SKM-1 treated with dmso at 0.1 percent for 144 hours (cell line): Measurements from ENCODE around the gene LINGO3.
"Not testable (repeated sequence)": the region's sequence is repeated elsewhere in the genome, so short reads cannot be mapped to it uniquely, and the experiment has no call there.

Experiments used
- DNase-seq: peaks from one replicate; lab custom pipeline; 2025; ENCODE audit not compliant: unreplicated experiment; lab: John Stamatoyannopoulos, UW

Gene LINGO3, protein sequence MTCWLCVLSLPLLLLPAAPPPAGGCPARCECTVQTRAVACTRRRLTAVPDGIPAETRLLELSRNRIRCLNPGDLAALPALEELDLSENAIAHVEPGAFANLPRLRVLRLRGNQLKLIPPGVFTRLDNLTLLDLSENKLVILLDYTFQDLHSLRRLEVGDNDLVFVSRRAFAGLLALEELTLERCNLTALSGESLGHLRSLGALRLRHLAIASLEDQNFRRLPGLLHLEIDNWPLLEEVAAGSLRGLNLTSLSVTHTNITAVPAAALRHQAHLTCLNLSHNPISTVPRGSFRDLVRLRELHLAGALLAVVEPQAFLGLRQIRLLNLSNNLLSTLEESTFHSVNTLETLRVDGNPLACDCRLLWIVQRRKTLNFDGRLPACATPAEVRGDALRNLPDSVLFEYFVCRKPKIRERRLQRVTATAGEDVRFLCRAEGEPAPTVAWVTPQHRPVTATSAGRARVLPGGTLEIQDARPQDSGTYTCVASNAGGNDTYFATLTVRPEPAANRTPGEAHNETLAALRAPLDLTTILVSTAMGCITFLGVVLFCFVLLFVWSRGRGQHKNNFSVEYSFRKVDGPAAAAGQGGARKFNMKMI

DNA sequence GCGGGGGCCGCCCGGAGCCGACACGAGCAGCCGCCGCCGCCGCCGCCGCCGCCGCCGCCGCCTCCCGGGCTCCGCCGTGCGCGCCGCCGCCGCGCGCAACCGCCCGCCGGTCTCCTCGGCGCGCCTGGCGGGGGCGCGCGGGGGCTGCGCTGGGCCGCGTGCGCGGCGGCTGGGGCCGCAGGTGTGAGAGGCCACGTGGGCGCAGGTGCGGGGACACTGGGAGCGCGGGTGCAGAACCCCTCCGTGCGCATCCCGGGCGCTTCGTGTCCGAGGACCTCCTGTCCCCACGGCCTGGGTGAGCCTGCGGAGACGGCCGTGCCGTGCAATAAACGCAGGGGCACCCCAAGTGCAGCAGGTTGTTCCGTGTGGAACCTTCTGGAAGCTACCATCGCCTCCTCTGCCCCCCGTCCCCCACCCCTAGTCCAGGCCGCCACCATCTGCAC, at the start of gene LINGO3:
LINGO3 (minus strand) TSS at position 41 of the 443 bp plus-strand sequence. CDS start 16,378 bp downstream, outside the sequence.
- DNase-seq: no peak

DNA sequence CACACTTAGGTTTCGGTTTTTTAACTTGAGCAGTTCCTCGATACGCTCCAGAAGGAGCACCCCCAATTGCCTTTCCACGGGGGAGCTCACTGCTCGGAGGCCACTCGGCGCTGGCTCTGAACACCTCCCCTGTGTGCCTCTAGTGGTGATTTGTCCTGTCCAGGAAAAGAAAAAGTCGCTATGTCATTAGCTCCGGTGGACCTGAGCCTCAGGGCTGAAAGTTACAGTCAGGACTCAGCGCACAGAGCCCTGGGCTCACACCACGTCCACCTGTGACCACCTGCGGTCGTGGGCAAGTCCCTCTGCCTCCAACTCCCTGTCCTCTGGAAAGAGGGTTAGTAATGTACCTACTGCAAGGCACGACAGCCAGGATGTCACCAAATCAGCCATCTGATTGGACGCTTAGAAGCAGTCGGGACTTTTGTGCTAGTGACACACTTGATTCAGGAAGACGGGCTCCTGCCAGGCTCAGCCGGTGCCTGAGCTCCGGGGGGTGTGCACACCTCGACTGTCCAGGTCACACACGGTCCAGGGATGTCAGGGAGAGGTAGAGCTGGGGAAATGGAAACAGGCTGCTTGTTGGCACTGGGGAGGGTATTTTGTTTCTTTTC, 48.2 kb upstream of the LINGO3 start:
- no peak for DNase-seq

DNA sequence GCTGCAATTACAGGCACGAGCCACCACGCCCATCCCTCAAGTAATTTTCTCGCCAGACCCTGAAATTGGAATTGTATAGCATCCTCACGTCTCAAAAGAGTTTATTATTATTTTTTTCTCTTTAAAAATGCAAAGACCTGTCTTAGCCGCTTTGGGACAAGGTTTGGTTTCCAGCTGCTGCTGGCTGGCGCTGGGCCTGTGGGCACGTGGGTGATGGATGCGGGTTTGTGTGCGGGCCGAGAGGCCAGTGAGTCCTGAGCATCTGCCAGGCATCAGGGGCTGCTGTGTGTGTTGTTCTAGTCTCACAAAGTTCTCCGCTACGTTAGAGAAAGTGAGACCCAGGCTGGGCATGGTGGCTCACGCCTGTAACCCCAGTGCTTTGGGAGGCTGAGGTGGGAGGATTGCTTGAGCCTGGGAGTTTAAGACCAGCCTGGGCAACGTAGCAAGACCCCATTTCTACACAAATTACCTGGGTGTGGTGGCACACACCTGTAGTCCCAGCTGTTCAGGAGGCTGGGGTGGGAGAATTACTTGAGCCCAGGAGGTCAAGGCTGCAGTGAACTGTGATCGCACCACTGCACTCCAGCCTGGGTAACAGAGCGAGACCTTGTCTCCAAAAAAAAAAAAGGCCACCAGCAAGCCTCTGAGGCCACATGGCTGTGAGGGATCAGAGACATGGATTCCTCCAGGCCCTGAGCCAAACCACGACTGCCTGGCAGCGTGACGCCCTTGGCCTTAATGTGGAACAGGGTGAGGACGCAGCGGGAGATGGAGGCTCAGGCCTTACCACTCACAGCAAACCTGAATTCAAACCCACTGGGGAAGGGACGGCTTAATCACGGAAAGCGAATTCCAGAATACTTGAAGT, 47.4 kb upstream of the LINGO3 start:
- no peak for DNase-seq

DNA sequence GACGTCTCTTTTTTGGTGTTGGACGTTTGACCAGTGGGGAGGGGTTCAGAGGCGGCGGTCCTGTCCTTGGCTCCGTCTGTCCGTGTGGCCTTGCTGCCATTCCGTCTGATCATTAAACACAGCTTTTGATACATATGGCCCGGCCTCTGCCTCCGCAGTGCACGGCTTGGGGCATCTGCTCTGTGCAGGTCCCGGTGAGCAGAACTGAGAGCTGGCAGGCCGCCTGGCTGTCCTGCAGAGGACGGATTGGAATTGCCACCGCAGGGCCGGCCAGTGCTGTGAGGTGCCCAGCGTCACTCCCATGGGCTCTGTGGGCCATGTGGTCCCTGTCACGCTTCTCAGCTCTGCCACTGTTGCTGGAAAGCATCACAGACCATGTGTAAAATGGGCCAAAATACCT, 46.7 kb upstream of the LINGO3 start:
- DNase-seq: no peak

DNA sequence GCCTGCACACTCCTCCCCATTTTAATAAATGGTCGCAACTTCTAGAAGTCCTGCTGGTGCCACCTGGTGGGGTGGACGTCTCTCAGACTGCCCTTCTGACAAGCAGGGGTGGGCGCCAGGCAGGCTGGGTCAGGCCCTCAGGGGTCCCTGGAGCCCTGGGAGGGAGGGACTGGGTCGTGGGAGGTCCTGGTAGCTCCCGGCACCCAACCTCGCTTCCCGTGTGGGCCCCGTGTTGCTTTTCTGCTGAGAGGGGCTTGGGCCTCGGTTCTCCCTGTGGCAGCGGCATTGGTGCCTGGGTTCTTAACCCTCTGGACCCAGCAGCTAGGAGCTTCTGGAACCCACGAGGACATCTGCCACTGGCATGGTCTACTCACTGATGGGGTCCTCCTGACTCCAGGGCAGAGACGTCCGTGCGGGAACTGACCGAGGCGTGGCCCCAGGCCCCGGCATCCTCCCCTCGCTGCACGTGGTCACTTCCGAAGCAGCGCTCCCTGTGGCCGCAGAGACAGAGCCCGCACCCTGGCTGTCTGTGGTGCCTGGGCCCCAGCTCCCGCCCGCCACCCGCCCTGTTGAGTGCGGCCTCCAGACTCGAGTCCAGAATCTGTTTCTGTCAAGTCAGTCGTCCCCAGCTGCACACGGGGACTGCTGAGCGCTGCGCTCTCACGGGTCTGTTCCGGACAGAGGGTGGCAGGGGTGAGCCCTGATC, 46.1 kb upstream of the LINGO3 start:
- DNase-seq: no peak

DNA sequence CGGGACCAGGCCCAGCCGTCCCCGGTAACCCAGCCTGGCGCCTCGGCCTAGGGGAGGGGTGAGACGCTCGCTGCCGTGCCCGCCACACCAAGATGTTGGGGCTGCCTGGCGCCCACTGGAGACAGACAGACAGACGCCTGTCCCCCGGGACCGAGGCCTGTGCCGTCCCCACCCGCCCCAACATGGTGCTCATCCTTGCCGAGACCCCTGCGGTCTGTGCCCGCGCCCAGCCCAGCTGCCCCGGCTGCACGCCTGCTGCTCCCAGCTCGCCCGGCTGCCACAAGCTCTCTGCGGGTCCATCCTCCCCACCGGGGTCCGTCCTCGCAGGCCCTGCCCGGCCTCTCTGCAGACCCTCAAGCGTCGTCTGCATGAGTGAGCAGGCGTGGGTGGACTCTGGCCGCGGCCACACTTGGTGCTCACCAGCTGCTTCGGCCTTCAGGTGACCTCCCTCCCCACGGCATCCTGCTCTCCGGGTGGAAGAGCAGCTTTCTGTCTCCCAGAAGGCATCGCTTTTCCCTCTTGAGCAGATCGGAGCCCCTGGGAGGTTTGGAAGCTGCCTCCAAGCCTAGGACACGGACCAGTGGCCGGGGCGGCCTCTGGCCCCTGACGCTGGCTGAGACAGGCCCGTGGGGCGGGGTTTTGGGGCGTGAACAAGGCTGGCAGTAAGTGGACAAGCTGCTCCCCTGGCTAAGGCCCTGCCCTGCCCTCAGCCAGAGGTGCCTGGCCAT, 45.4 kb upstream of the LINGO3 start:
- no peak for DNase-seq

DNA sequence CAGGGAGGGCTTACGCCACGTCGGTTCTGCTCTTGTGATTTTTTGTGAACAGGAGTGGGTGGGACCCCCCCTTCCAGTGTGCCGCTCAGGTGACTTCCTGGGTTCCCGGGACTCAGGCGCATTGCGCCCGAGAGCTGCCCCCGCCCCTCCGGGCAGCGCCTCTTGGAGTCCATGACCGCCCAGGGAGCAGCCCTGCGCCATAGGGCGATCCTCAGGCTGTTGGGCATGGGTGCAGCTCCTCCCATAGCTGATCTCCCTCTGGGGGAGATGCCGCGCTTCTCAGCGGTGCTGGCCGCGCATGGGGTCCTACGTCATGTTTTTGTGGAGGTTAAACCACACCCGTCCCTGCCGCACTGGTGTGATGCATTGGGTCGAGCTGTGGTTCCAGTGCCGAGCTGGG, 44.2 kb upstream of the LINGO3 start:
- no peak for DNase-seq

DNA sequence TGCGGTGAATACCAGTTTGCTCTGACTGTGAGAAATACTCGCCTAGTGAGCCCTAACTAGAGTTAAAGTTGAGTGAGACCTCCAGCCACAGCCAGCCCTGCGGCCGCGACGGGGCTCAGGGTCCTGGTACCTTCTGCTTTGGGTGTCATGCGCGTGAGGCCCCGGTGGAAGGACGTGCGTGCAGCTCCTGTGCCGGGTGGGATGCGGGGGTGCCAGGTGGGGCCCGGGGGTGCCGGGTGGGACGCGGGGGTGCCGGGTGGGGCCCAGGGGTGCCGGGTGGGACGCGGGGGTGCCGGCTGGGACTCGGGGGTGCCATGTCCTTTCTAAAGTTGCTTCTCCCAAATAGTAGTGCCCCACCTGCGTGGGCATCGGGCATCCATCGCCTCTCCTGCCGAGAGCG, 43.6 kb upstream of the LINGO3 start:
- no peak for DNase-seq

DNA sequence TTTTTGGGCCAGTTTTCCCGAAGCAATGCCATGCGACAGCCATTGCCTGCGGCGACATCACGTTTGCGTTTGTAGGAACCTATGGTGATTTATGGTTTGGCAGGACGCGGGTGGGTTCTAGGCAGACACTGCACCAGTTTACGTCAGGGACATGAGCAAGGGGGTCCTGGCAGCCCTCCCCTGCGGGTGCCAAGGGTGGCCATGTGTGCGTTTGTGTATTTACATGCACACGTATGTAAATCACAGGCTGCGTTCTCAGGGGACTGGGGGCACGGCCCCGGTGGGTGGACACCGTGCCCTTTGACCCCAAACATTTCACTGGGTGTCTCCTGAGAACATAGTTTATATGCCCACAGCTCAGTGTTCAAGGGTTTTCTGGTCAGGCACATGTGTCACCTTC, 42.7 kb upstream of the LINGO3 start:
- DNase-seq: no peak

DNA sequence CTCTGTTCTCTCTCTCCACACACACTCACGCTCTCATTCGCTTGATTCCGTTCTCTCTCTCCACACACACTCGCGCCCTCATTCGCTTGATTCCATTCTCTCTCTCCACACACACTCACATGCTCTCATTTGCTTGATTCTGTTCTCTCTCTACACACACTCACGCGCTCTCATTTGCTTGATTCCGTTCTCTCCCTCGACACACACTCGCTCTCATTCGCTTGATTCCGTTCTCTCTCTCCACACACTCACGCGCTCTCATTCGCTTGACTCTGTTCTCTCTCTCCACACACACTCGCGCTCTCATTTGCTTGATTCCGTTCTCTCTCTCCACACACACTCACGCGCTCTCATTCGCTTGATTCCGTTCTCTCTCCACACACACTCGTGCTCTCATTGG, 41.9 kb upstream of the LINGO3 start:
- not testable (repeated sequence) for DNase-seq

DNA sequence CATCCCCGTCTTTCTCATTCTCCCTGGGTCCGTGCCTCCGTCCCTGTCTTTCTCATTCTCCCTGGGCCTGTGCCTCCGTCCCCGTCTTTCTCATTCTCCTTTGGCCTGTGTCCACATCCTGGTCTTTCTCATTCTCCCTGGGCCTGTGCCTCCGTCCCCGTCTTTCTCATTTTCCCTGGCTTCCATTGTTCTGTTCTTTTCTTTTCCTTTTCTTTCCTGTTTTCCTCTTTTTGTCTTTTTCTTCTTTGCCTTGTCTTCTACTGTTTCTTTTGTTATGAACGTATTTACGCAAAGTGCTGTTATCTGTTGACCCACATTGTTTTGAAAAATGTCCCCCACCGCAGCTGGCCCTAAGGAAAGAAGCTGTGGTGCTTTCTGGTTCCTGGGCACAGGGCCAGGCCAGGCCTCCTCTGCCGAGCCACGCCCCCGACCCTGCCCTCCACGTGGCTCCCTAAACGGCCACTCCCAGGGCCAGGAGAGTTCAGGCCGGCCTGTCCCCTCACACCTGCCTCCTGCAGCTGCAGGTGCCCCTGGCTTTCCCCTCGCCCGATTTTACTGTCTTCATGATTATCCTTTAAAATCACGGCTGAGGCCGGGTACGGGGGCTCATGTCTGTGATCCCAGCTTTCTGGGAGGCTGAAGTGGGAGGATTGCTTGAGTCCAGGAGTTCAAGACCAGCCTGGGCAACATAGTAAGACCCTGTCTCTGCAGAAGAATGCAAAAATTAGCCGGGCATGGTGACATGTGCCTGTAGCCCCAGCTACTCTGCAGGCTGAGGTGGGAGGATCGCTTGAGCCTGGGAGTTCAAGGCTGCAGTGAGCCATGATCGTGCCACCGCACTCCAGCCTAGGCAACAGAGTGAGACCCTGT, 38.1 kb upstream of the LINGO3 start:
- DNase-seq: no peak

DNA sequence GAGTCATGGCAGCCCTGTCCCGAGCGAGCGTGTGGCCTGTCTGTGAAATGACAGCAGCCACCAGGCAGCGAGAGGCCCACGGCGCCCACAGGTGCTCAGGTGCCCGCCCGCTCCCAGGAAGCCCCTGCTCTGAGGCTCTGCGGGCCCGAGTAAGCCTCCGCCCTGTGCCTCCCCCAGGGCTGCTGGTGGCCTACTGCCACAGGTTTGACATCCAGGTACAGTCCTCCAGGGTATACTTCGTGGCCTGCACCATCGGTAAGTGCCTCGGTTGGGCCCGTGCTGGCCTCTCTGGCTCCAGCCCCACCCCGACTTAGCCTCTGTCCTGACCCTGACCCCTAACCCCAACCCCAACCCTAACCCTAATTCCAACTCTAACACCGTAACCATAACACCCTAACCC, 37.1 kb upstream of the LINGO3 start:
- DNase-seq: no peak

DNA sequence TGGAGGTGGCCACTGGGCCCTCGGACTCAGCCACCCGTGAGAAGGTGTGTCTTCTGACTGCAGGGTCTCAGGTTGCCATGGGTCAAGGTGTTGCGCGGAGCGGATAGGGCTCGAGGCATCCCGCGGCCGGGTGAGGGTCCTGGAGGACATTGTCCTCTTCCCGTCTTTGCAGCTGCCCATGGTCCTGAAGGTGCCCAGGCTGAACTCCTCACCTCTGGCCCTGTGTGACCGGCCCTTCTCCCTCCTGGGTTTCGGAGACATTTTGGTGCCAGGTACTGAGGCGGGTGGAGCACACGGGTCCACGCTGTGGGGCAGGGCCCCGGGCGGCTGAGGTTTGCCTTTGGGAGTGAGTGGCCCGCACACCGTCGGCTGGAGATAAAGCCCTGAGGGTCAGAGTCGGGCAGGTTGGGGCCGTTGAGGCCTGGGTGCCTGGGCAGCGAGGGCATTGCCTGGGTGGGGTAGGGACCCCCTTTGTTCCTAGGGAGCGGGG, 36.5 kb upstream of the LINGO3 start:
- DNase-seq: no peak

DNA sequence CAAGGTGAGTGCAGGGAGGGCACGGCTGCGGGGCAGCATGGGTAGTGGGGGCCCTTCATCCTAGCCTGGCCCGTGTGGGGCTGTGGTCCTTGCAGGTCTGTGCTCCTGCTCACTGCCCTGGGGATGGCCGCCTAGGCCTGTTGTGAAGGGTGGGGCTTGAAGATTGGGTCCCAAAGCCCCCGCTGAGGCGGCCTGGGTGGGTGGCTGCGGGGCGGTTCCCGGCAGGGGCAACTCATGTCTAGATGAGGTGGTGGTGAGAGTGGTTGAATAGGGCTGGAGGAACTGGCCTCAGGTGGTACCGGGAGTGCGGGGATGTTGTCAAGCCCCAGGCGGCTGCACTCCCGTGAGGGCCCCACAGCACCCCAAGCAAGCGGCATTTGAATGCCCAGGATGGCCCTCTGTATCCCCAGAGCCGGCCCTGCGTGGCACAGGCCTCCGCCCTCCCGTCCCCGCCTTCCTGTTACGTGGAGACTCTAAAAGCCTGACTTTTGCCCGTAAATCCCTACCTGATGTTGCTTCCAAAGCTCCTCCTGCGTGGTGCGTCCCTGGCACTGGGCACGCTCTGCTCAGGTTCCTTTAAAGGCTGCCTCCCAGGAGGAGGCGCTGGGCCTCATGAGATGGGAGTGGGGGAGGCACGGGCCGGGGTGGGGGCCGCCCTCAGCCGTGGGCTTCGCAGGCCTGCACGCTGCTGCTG, 35.5 kb upstream of the LINGO3 start:
- no peak for DNase-seq

DNA sequence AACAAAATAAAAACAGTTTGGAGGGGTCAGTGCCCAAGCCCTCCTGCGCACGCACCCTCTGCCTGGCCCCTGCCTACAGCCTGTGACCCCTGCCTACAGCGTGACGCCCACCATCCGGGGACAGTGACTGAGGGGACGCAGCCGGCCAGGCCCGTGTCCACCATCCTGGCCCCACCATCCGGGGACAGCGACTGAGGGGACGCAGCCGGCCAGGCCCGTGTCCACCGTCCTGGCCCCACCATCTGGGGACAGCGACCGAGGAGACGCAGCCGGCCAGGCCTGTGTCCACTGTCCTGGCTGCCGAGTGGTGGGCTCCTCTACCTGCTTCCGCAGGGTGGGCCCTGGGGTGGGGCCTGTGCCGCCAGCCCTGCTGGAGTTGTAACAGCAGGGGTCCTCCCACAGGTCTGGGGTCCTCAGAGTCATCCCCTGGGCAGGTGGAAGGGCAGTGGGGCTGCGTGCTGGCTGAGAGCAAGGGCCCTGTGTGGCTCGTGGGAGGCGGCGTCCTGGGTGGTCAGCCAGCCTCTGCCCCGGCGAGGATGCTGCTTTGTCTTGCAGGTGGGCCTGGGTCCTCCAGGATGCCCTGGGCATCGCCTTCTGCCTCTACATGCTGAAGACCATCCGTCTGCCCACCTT, 34.8 kb upstream of the LINGO3 start:
- no peak for DNase-seq

DNA sequence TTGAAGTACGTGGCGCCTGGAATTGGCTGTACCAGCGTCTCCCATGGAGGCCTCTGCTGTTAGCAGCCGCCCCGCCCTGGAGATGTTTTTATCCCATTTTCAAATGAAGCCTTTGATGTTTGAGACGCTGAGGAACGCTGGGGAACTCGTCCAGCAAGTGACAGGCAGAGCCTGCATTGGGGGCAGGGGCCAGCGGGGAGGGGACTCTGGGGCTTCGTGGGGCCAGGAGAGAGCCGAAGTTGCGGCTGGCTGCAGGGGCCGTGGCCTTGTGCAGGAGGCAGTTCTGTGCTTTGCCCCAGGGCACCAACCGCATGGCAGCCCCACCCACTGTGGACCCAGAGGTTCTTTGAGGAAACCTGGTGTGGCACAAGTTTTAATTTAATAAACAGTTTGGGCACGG, 34.0 kb upstream of the LINGO3 start:
- no peak for DNase-seq

DNA sequence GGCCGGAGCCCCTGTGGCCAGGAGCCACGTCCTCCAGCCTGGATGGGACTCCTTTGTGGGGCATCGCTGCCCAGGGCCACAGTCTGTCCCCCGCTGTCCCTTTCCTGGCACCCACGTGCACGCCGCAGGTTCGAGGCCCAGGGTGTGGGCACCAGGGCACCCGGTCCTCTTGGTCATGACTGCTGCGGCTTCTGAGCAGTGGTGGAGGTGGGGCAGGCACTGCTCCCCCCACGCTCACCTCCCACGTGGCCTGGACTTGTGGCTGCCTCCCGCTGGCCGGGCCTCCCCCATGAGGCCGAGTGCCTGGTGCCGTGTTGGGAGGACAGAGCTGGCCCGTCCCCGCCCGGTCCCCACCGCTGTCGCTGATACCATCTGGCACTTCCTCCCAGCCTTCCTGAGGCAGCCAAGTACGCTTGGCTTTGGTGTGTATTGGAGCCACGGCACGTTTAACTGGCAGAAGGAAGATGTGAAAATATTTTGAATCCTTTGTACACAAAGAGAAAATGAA, 33.3 kb upstream of the LINGO3 start:
- DNase-seq: no peak
